Breast epithelium (tissue), 3 donors: Measurements from ENCODE around the gene ABHD16B.

Source experiments
- POLR2A ChIP-seq: fragments of 450-650 bp; IDR thresholded peaks from one replicate; pipeline ENCODE4 v1.6.1; 2016; ENCODE audit warnings: antibody characterized with exemption, mild to moderate bottlenecking, moderate library complexity
- TF ChIP-seq, protein P1 (sequence below), 3 donors: fragments of 450-650 bp; IDR thresholded peaks; one replicate each; pipeline ENCODE4 v1.5.1; 2016 to 2017; ENCODE audit warnings: antibody characterized with exemption in 3 of 3, mild to moderate bottlenecking in 3 of 3, moderate library complexity in 3 of 3

DNA sequence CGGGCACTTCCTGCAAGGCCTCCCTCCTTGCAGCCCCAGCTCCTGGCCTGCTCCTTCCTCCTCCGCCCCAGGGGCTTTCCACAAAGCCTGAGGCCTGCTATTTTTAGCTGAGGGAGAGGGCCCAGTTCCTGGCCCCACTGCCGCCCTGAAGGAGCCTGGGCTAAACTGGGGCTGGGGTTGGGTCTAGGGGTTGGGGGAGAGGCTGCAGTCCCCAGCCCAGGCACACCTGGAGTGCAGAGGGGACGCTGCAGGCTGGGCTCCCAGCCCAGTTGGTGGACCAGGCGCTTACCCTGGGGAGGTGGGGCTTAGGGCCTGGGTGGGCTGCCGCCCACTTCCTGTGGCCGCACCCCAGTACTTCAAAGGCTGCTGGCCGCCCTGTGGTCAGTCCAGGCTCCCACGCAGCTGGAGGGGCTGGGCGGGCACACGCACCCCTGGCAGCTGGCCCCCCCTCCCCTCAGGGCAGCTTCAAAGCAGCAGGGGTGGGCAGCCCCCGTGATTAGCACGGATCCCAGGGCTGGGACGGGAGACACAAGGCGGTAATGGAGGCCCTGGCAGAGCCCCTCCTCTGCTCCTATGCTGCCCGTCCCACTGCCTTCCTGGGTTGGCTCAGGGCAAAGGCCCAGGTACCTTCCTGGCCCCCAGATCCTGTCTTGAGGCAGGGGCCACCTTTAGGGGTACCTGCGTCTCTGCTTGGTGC lies 7.1 kb upstream of the ABHD16B start:
- TF ChIP-seq, protein P1, sequence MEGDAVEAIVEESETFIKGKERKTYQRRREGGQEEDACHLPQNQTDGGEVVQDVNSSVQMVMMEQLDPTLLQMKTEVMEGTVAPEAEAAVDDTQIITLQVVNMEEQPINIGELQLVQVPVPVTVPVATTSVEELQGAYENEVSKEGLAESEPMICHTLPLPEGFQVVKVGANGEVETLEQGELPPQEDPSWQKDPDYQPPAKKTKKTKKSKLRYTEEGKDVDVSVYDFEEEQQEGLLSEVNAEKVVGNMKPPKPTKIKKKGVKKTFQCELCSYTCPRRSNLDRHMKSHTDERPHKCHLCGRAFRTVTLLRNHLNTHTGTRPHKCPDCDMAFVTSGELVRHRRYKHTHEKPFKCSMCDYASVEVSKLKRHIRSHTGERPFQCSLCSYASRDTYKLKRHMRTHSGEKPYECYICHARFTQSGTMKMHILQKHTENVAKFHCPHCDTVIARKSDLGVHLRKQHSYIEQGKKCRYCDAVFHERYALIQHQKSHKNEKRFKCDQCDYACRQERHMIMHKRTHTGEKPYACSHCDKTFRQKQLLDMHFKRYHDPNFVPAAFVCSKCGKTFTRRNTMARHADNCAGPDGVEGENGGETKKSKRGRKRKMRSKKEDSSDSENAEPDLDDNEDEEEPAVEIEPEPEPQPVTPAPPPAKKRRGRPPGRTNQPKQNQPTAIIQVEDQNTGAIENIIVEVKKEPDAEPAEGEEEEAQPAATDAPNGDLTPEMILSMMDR (IDR thresholded peaks at IDR 0.05), result no peak
- no peak for TF ChIP-seq POLR2A
